Caco-2 (cell line): ENCODE results near the gene LLCFC1. TPM values are rescaled to one million over a fixed set of nuclear protein-coding genes. Genes with fewer than 3 reads are reported as not detected.

ENCODE experiments used
- BruUV-seq: library from RNA; stranded (reverse); fragments of 400-500 nt; replicated peaks from 2 replicates; lab custom pipeline; 2021; lab: Mats Ljungman, UMichigan
- CTCF ChIA-PET: fragments of 300-600 bp; sonication (Branson Sonifier 250); formaldehyde crosslinking; loops from one replicate; lab custom pipeline; 2022; ENCODE audit warnings: antibody characterized with exemption; lab: Charles Lee
- POLR2A ChIA-PET: fragments of 300-600 bp; sonication (Branson Sonifier 250); formaldehyde crosslinking; loops from one replicate; lab custom pipeline; 2022; ENCODE audit warnings: antibody characterized with exemption; lab: Charles Lee
- DNase-seq, 2 experiments: peaks; one replicate each; pipeline versions ENCODE4 v3.0.0 to v3.0.0-alpha.2; 2020 to 2022
- H3K27me3 ChIP-seq: replicated peaks from 2 replicates; pipeline ENCODE4 v1.6.0; 2011; ENCODE audit warnings: low read length; ENCODE audit not compliant: control insufficient read depth, insufficient read depth
- H3K36me3 ChIP-seq: 2 replicates; pipeline ENCODE4 v1.5.1; 2011; ENCODE audit warnings: low read length; ENCODE audit not compliant: control insufficient read depth, insufficient read depth
- H3K4me1 ChIP-seq: fragments of 250-450 bp; sonication (Bioruptor Pico); 2 replicates; pipeline ENCODE4 v1.5.1; 2020; ENCODE audit warnings: mild to moderate bottlenecking
- H3K4me3 ChIP-seq: 2 replicates; pipeline ENCODE4 v1.5.1; 2011; ENCODE audit warnings: low read depth, mild to moderate bottlenecking, control low read depth, low read length
- H3K9me3 ChIP-seq: fragments of 250-450 bp; sonication (Bioruptor Pico); 2 replicates; pipeline ENCODE4 v1.5.1; 2020; ENCODE audit warnings: mild to moderate bottlenecking, moderate library complexity
- H3K27ac Mint-ChIP-seq: one replicate; pipeline ENCODE4 v1.8.0; 2022; ENCODE audit warnings: mixed read lengths; ENCODE audit not compliant: unreplicated experiment
- H3K27me3 Mint-ChIP-seq: one replicate; pipeline ENCODE4 v1.8.0; 2022; ENCODE audit warnings: mixed read lengths; ENCODE audit not compliant: insufficient read depth, unreplicated experiment
- H3K36me3 Mint-ChIP-seq: one replicate; pipeline ENCODE4 v1.8.0; 2022; ENCODE audit warnings: mild to moderate bottlenecking, mixed read lengths; ENCODE audit not compliant: insufficient read depth, unreplicated experiment
- H3K4me1 Mint-ChIP-seq: one replicate; pipeline ENCODE4 v1.8.0; 2022; ENCODE audit warnings: low read depth, mixed read lengths; ENCODE audit not compliant: unreplicated experiment
- H3K4me3 Mint-ChIP-seq: one replicate; pipeline ENCODE4 v1.8.0; 2022; ENCODE audit warnings: mild to moderate bottlenecking, moderate library complexity, mixed read lengths; ENCODE audit not compliant: unreplicated experiment
- H3K9me3 Mint-ChIP-seq: one replicate; pipeline ENCODE4 v1.8.0; 2022; ENCODE audit warnings: mixed read lengths; ENCODE audit not compliant: unreplicated experiment
- CTCF ChIP-seq, 2 experiments: fragments of 200-600 bp in 1 of 2; IDR thresholded peaks; 1 replicate in 1 of 2; 2 replicates in 1 of 2; pipeline versions ENCODE4 v1.5.1 to v1.8.0; 2011 to 2022; ENCODE audit warnings: antibody characterized with exemption in 1 of 2, control low read depth in 1 of 2, inconsistent platforms in 1 of 2, low read depth in 1 of 2, low read length in 1 of 2, mild to moderate bottlenecking in 1 of 2, moderate library complexity in 1 of 2; ENCODE audit not compliant: insufficient read depth in 1 of 2, severe bottlenecking in 1 of 2, unreplicated experiment in 1 of 2
- intact Hi-C: fragments of 100-400 bp; cut with micrococcal nuclease; formaldehyde crosslinking; loops from one replicate; pipeline ENCODE4 v1.10.0; 2022; ENCODE audit not compliant: unreplicated experiment
- total RNA-seq: library from RNA; stranded (reverse); gene quantifications from 2 replicates; pipeline ENCODE4 v1.2.3, GENCODE V29; 2022

LLCFC1 gene
- total RNA-seq, 1 experiment from 2014 or later: not detected

DNA sequence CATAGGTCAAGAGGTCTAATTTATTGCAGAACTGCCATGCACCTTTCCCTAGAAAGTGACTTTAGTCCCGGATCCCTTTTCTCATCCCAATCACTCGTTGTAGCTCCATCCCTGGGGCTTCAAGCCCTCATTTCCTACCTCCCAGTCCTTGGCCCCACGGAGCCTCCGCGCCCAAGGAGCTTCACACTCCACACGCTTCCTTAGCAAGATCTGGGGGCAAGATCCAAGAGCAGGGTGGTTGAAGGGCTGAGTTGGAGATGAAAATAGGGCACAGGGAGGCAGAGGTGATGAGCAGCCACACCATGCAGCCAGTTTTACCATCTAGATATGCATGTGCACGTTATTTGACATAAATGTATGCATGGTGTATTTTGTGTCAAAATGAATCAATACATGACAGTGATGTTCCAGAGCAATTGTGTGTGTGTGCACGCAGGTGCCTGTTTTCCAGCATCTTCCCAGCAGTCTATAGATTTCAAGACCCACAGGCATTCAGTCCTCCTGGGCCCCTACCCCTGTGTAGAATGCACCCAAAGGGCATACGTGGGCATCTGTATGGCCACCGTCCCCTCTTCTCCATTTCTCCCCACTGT, 47.7 kb upstream of the LLCFC1 start:
- Mint-ChIP-seq H3K27me3 (no peaks in the 10 kb centered on the region), H3K27ac (no peak overlapping the region), H3K4me1 (peaks cover 36% of the 10 kb centered on the region), H3K36me3 (no peaks in the 10 kb centered on the region), H3K4me3 (no peak overlapping the region), H3K9me3 (peaks cover 10% of the 10 kb centered on the region)
- ChIA-PET CTCF (interaction anchor here (0.6 kb wide), 1 partner anchor 517 kb away, joined by 4 read pairs; the partner anchor contains the start of gene EPHA1), POLR2A (no interaction called here)
- Histone ChIP-seq H3K4me3 (no peak overlapping the region), H3K36me3 (no peaks in the 10 kb centered on the region), H3K4me1 (peaks cover 31% of the 10 kb centered on the region), H3K27me3 (no peaks in the 10 kb centered on the region), H3K9me3 (no peaks in the 10 kb centered on the region)
- intact Hi-C loops: no loop called here
- TF ChIP-seq CTCF (IDR thresholded peaks at IDR 0.05; ENCODE audit: insufficient read depth in 1 of 2, low read depth in 1 of 2, low read length in 1 of 2, severe bottlenecking in 1 of 2, unreplicated experiment in 1 of 2): no peak
- no TSS peak for BruUV-seq
- no peak for DNase-seq

DNA sequence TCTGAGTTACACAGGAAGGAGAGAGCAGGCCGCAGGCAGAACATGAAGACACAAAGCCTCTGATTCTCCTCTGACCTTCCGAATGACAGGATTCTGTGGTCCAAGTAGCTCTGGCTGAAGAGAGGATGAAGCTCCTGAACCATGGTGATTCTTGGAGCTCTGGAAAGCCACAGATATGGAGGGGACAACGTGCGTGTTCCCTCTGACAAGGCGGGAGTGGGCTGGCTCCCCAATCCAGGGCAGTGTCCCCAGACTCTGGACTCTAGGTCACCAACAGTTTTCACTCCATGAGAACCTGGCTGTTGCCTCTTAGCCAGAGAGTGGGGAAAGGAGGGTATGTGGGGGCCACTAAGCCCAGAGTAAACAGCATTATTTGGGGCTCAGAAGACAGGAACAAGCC, 46.3 kb upstream of the LLCFC1 start:
- Mint-ChIP-seq H3K9me3 (peaks cover 10% of the 10 kb centered on the region), H3K36me3 (no peaks in the 10 kb centered on the region), H3K4me3 (no peak overlapping the region), H3K27ac (no peak overlapping the region), H3K27me3 (no peaks in the 10 kb centered on the region), H3K4me1 (peaks cover 37% of the 10 kb centered on the region)
- ChIA-PET CTCF (interaction anchor here (1.2 kb wide), 1 partner anchor 20 kb away, joined by 3 read pairs; no protein-coding TSS in a partner anchor), POLR2A (no interaction called here)
- DNase-seq: no peak
- no peak for TF ChIP-seq CTCF (IDR thresholded peaks at IDR 0.05; ENCODE audit: insufficient read depth in 1 of 2, low read depth in 1 of 2, low read length in 1 of 2, severe bottlenecking in 1 of 2, unreplicated experiment in 1 of 2)
- no peaks in the 10 kb centered on the region for H3K36me3 ChIP-seq
- H3K9me3 ChIP-seq: no peaks in the 10 kb centered on the region
- no TSS peak for BruUV-seq
- H3K4me1 ChIP-seq: peaks cover 34% of the 10 kb centered on the region
- H3K4me3 ChIP-seq: no peak overlapping the region
- intact Hi-C loops: no loop called here
- no peaks in the 10 kb centered on the region for H3K27me3 ChIP-seq

DNA sequence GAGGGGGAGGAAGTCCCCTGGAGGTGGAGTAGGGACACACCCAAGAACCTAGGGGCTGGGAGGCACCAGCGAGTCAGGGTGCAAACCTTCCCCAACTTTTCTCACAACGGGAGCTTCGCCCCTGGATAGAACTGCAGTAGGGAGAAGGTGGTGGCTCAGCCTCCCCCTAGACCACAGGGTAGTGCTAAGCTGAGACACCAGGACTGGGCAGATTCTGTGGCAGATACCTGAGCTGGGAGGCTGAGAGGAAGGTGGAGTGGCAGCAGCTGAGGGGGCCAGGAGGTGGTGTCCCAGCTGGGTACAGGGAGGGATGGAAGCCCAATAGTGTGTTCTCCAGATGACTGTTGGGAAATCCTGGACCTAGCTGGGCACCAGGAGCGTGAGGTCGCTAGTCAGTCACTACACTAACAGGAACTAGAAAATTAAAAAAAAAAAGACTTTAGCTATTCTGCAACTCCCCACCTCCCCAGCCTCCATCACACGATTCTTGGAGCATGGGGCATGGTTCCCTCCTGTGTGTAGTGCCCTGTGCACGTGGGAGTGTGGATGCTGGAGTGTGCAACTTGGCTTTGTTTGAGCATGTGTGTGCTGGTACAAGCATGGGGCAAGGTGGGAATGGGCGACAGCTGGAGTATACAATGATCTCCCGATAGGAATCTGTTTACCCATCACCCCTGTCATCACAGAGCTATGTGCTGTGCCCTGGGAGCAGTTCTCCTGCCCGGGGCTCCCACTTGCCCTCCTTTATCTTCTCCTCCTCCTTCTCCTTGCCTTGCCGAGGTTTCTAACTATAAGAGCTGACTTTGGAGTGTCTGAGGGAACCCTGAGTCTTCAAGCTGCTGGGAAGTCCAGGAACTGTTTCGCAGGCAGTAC, 44.9 kb upstream of the LLCFC1 start:
- Histone ChIP-seq H3K9me3 (no peaks in the 10 kb centered on the region), H3K4me3 (no peak overlapping the region), H3K4me1 (peaks cover 39% of the 10 kb centered on the region), H3K27me3 (no peaks in the 10 kb centered on the region), H3K36me3 (no peaks in the 10 kb centered on the region)
- CTCF ChIA-PET: interaction anchor here (0.6 to 1.4 kb wide), 5 partner anchors 13 to 109 kb away, joined by 3 to 4 read pairs (median 3); no protein-coding TSS in a partner anchor
- BruUV-seq: no TSS peak
- no peak overlapping the region for H3K27ac Mint-ChIP-seq
- DNase-seq: no peak
- POLR2A ChIA-PET: no interaction called here
- TF ChIP-seq CTCF (IDR thresholded peaks at IDR 0.05; ENCODE audit: insufficient read depth in 1 of 2, low read depth in 1 of 2, low read length in 1 of 2, severe bottlenecking in 1 of 2, unreplicated experiment in 1 of 2): no peak
- peaks cover 10% of the 10 kb centered on the region for H3K9me3 Mint-ChIP-seq
- peaks cover 44% of the 10 kb centered on the region for H3K4me1 Mint-ChIP-seq
- H3K36me3 Mint-ChIP-seq: no peaks in the 10 kb centered on the region
- no peaks in the 10 kb centered on the region for H3K27me3 Mint-ChIP-seq
- intact Hi-C loops: no loop called here
- no peak overlapping the region for H3K4me3 Mint-ChIP-seq
